ENCODE measurements around the gene VEZT. TPM values are rescaled to one million over a fixed set of nuclear protein-coding genes. Genes with fewer than 3 reads are reported as not detected.

The VEZT gene
- total and polyA plus RNA-seq, 9 of the 15 experiments (the other 6 are each of a cell fraction or from before 2014, with no cell fraction given), result 16.1 to 61.5 (median 32.6) TPM

- TF ChIP-seq CHAMP1 (IDR thresholded peaks at IDR 0.05), result no peak
- no peak for TF ChIP-seq ESRRA (IDR thresholded peaks at IDR 0.05; ENCODE audit: borderline replicate concordance, low read depth)
- TF ChIP-seq GTF2A2 (tag; IDR thresholded peaks at IDR 0.05), result no peak
- no peak for TF ChIP-seq CAMTA2 (CRISPR knock-in tag; conservative IDR thresholded peaks at IDR 0.05)
- no peak for TF ChIP-seq THAP7 (CRISPR knock-in tag; IDR thresholded peaks at IDR 0.05)
- TF ChIP-seq CBX8 (IDR thresholded peaks at IDR 0.05; ENCODE audit: borderline replicate concordance, extremely low read depth, low read depth, low read length, poor library complexity, severe bottlenecking), result no peak
- no peak for TF ChIP-seq TSHZ1 (CRISPR knock-in tag; IDR thresholded peaks at IDR 0.05)
- TF ChIP-seq ZNF740 (CRISPR knock-in tag; IDR thresholded peaks at IDR 0.05), result peak; percentile 35; the same call in 1 of the 2 replicates
- no peak for TF ChIP-seq ZNF740 (tag; IDR thresholded peaks at IDR 0.05)
- TF ChIP-seq NCOA6 (IDR thresholded peaks at IDR 0.05), result no peak
- TF ChIP-seq SMARCA4 (IDR thresholded peaks at IDR 0.05), result no peak
- TF ChIP-seq CTCFL (IDR thresholded peaks at IDR 0.05; ENCODE audit: borderline replicate concordance, insufficient read depth, low read depth, low read length, poor library complexity, severe bottlenecking), result no peak
- TF ChIP-seq KDM2B (CRISPR knock-in tag; IDR thresholded peaks at IDR 0.05), result peak; percentile 54; the same call in 1 of the 2 replicates
- TF ChIP-seq SMAD4 (CRISPR knock-in tag; conservative IDR thresholded peaks at IDR 0.05), result peak; percentile 66
- TF ChIP-seq STAT5B (CRISPR knock-in tag; IDR thresholded peaks at IDR 0.05), result no peak
- no peak for TF ChIP-seq MXD1 (CRISPR knock-in tag; IDR thresholded peaks at IDR 0.05; ENCODE audit: borderline replicate concordance, poor library complexity, severe bottlenecking)
- TF ChIP-seq ELF4 (CRISPR knock-in tag; IDR thresholded peaks at IDR 0.05), result no peak
These were observed 763 bp upstream of the VEZT start (continued) for GRCh38 chr12:95216711-95217376.

Measured in K562 (cell line).